ENCODE measurements around the gene ACP2.
"Not testable (repeated sequence)": the region's sequence is repeated elsewhere in the genome, so short reads cannot be mapped to it uniquely, and the experiment has no call there.

Gene ACP2

GRCh38 chr11:47191137-47191536 is 57.5 kb downstream of the ACP2 start:
- H3K36me3 Mint-ChIP-seq (ENCODE audit: low read depth); H3K9me3 Mint-ChIP-seq; H3K27ac Mint-ChIP-seq; intact Hi-C loops (cut with micrococcal nuclease); H3K4me3 Mint-ChIP-seq: not testable (repeated sequence)
- H3K27me3 Mint-ChIP-seq: peaks cover 57% of the 10 kb centered on the region
- peaks cover 15% of the 10 kb centered on the region for H3K4me1 Mint-ChIP-seq (ENCODE audit: low read depth)
